Colonic mucosa (tissue), 4 donors: ENCODE measurements around the gene NAGA. TPM values are rescaled to one million over a fixed set of nuclear protein-coding genes. Genes with fewer than 3 reads are reported as not detected.
A peak's percentile ranks its signal among the peaks of the same experiment; 100 is the strongest.

Source experiments
- DNase-seq: peaks from one replicate; pipeline ENCODE4 v3.0.0-alpha.2; 2020
- H3K27ac ChIP-seq: fragments of 200-600 bp; one replicate; pipeline ENCODE4 v1.8.0; 2021
- H3K27me3 ChIP-seq: fragments of 200-600 bp; one replicate; pipeline ENCODE4 v1.8.0; 2021
- H3K36me3 ChIP-seq: fragments of 200-600 bp; one replicate; pipeline ENCODE4 v1.8.0; 2021
- H3K4me1 ChIP-seq: fragments of 200-600 bp; one replicate; pipeline ENCODE4 v1.8.0; 2021; ENCODE audit warnings: mild to moderate bottlenecking
- H3K4me3 ChIP-seq: fragments of 200-600 bp; one replicate; pipeline ENCODE4 v1.8.0; 2021
- H3K9ac ChIP-seq, 2 donors: one replicate each; pipeline ENCODE4 v1.7.0; 2013; ENCODE audit warnings: control low read depth in 2 of 2, low read depth in 2 of 2, low read length in 2 of 2
- H3K9me3 ChIP-seq: fragments of 200-600 bp; one replicate; pipeline ENCODE4 v1.8.0; 2021
- intact Hi-C: fragments of 100-400 bp; cut with DNase I; formaldehyde crosslinking; loops from one replicate; pipeline ENCODE4 v1.14.1; 2022
- total RNA-seq, 2 donors: library from RNA; stranded (reverse); fragmentation: NEBNext Ultra II Directional in 1 of 2; extraction: Animal tissue kit (Norgen Biotek cat#: 25700) in 1 of 2; gene quantifications; one replicate each; pipeline ENCODE4 v1.2.1, GENCODE V29; 2021
- TF ChIP-seq, protein P1 (sequence below): fragments of 200-600 bp; IDR thresholded peaks from one replicate; pipeline ENCODE4 v1.8.0; 2022; ENCODE audit warnings: antibody characterized with exemption, mild to moderate bottlenecking
- donor health status: healthy.
- donor health status: DM: no; HTN: no; CAD: no.
- donor health status: DM: no; HTN: no; CAD: no.

NAGA gene
- total RNA-seq, 2 donors from 2014 or later, result 28.9 to 36.0 TPM

DNA sequence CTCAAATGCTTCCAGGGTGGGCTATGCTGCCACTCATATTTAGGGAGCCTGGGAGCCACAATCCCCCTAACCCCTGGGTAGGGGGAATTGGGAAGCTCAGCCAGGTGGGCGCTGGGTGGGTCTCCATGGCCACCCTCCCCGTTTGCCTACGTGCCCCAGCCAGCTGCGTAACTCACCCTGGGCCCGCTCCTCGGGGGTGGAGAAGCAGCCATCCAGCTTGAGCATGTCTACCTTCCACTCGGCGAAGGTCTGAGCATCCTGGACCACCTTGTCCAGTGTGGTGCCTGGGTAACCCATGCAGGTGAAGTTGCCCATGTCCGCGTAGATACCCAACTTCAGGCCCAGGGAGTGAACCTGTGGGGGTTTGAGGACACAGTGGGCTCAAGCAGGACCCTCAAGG, 3.7 kb downstream of the NAGA start:
- Histone ChIP-seq H3K27ac (no peak overlapping the region), H3K36me3 (peaks cover 4% of the 10 kb centered on the region), H3K9me3 (no peaks in the 10 kb centered on the region), H3K4me1 (peaks cover 4% of the 10 kb centered on the region), H3K27me3 (no peaks in the 10 kb centered on the region), H3K9ac (no peak overlapping the region), H3K4me3 (no peak overlapping the region)
- DNase-seq, result peak; percentile 15
- intact Hi-C loops, result no loop called here
- TF ChIP-seq, protein P1, sequence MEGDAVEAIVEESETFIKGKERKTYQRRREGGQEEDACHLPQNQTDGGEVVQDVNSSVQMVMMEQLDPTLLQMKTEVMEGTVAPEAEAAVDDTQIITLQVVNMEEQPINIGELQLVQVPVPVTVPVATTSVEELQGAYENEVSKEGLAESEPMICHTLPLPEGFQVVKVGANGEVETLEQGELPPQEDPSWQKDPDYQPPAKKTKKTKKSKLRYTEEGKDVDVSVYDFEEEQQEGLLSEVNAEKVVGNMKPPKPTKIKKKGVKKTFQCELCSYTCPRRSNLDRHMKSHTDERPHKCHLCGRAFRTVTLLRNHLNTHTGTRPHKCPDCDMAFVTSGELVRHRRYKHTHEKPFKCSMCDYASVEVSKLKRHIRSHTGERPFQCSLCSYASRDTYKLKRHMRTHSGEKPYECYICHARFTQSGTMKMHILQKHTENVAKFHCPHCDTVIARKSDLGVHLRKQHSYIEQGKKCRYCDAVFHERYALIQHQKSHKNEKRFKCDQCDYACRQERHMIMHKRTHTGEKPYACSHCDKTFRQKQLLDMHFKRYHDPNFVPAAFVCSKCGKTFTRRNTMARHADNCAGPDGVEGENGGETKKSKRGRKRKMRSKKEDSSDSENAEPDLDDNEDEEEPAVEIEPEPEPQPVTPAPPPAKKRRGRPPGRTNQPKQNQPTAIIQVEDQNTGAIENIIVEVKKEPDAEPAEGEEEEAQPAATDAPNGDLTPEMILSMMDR, result no peak

DNA sequence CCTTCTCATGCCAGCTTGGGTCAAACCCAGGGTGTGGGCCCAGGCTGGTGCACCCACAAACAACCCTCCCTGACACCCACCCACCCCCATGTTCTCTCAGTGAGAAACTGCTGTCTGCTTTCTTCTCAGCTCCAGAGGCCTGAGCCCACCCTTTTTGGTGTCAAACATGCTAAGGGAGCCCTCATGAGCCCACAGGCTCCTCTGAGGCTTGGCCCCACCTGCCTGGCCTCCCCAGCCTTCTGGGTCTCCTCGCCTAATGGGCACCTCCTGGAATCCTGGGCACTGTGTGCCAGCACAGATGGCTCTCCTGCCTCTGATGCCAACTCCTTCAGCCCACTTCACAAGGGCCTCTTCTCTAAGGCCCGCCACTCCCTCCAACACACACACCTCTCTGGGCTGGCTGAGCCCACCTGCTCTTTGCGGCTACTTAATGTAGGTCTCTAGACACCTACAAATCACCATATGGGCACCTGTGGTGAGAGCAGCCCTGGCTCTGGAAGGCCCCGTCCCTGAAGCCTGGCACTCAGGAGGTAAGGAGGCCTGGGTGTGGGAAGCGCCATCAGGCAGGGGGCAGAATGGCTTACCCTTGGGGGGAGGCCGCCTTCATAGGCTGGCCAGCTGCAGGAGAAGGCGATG, 4.4 kb downstream of the NAGA start:
- no peaks in the 10 kb centered on the region for H3K27me3 ChIP-seq
- H3K4me3 ChIP-seq, result no peak overlapping the region
- peaks cover 4% of the 10 kb centered on the region for H3K36me3 ChIP-seq
- intact Hi-C loops, result no loop called here
- H3K4me1 ChIP-seq, result peaks cover 4% of the 10 kb centered on the region
- H3K9ac ChIP-seq, result no peak overlapping the region
- no peaks in the 10 kb centered on the region for H3K9me3 ChIP-seq
- DNase-seq, result peak; percentile 16
- TF ChIP-seq, protein P1, result no peak
- H3K27ac ChIP-seq, result no peak overlapping the region

DNA sequence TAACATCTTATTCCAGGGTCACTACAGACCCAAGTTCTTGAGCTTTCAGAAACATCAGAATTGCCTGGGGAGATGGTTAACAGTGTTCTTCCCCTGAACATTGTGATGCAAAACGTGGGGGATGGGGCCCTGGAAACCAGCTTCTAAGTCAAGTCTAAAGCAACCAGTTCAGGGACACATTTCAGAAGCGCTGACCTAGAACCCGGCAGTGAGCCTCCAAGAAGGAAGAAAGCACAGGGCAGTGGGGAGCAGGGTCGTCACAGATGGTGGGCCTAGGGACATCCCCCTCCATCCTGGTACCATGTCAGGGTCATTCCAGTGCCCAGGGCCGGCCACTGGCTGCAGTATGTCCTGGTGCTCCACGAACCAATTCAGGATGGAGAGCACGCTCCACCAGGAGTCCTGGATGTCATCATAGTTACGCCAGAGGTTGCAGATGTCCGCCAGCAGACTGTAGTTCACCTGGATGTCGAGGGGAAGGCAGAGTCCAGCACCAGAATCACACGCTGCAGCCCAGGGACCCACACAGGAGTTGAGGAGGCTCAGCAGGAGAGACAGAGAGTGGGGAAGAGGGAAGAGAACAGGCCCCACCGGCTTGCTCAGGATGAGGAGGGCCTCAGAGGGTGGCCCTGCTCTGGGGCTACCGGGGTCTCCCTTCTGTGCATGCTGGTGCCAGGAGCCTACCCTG, 5.0 kb downstream of the NAGA start:
- Histone ChIP-seq H3K9ac (no peak overlapping the region), H3K4me3 (no peak overlapping the region), H3K4me1 (peaks cover 4% of the 10 kb centered on the region), H3K36me3 (peaks cover 4% of the 10 kb centered on the region), H3K9me3 (no peaks in the 10 kb centered on the region), H3K27ac (peak overlapping the region; percentile 0), H3K27me3 (no peaks in the 10 kb centered on the region)
- TF ChIP-seq, protein P1, result no peak
- DNase-seq, result peak; percentile 15
- intact Hi-C loops, result no loop called here

DNA sequence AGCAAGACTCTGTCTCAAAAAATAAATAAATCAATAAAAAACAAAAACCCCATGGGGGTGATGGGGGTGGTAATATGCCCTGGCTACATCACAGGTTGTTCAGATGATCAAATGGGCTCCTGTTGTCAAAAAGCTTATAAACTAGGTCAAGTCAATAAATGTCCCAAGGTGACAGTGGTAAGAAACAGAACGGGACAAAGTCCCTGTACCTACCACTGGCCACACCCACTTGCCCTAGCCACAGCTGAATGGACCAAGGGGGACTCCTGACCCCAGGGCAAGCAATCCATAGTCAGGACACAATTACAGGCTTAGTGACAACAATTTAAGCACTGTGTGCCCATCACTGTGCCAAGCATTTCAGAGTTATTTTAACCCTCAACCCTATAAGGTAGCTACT, 6.0 kb downstream of the NAGA start:
- H3K27me3 ChIP-seq, result no peaks in the 10 kb centered on the region
- TF ChIP-seq, protein P1, result no peak
- H3K9me3 ChIP-seq, result no peaks in the 10 kb centered on the region
- H3K4me3 ChIP-seq, result no peak overlapping the region
- H3K9ac ChIP-seq, result no peak overlapping the region
- intact Hi-C loops, result no loop called here
- peak overlapping the region; percentile 0 for H3K27ac ChIP-seq
- H3K4me1 ChIP-seq, result peaks cover under 1% of the 10 kb centered on the region
- peak; percentile 35 for DNase-seq
- H3K36me3 ChIP-seq, result peaks cover 9% of the 10 kb centered on the region

DNA sequence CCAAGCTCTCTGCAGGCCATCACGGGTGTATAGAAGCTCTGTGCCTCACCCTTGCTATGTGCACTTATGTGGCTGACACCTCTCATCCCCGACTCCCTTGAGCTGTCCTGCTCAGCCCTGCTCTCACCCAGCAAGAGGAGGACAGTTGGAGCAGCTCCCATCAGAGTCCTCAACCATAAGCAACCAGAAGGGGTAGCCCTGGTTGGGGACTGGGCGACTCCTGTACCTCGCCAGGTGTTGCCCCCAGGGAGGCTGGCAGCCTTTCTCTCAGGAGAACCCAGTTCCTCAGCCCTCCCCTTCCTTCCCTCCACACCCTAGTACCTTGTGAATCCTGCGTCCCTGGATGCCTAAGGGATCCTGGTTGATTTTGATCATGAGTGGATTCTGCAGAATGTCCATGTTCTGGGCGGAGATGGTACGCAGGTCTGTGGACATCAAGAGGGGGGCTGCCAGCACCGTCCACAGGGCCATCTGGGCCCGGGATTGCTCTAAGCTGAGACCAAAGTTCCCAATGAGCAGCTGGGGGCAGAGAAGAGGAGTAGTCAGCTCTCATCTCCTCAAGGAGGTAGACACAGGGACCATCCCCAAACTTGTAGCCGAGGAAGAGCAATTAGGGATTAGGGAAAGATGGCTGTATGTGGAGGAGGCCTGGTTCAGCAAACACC, 8.0 kb downstream of the NAGA start:
- intact Hi-C loops, result no loop called here
- Histone ChIP-seq H3K4me1 (no peaks in the 10 kb centered on the region), H3K27ac (no peak overlapping the region), H3K27me3 (no peaks in the 10 kb centered on the region), H3K9me3 (no peaks in the 10 kb centered on the region), H3K36me3 (peaks cover 12% of the 10 kb centered on the region), H3K9ac (no peak overlapping the region), H3K4me3 (no peak overlapping the region)
- DNase-seq, result peak; percentile 9
- TF ChIP-seq, protein P1, result no peak
